ENCODE measurements around the gene IFIT5. TPM values are rescaled to one million over a fixed set of nuclear protein-coding genes. Genes with fewer than 3 reads are reported as not detected.

IFIT5 gene, protein sequence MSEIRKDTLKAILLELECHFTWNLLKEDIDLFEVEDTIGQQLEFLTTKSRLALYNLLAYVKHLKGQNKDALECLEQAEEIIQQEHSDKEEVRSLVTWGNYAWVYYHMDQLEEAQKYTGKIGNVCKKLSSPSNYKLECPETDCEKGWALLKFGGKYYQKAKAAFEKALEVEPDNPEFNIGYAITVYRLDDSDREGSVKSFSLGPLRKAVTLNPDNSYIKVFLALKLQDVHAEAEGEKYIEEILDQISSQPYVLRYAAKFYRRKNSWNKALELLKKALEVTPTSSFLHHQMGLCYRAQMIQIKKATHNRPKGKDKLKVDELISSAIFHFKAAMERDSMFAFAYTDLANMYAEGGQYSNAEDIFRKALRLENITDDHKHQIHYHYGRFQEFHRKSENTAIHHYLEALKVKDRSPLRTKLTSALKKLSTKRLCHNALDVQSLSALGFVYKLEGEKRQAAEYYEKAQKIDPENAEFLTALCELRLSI
- 5.9 TPM for polyA plus RNA-seq (2013, experiment 1 of 2)
- 6.4 TPM for polyA plus RNA-seq (2013, experiment 2 of 2)

GRCh38 chr10:89414146-89414878 is at the start of gene IFIT5:
TSS of gene IFIT5 (plus strand) at chr10:89414568. CDS start at chr10:89414799, 231 bp downstream.
- Histone ChIP-seq H3K4me3 (ENCODE audit: extremely low read depth, insufficient read depth, low read length, poor library complexity, severe bottlenecking) (peak within 1 kb of the TSS; percentile 69), H3K36me3 (ENCODE audit: control insufficient read depth, insufficient read depth, low read length) (peaks cover 7% of the 10 kb centered on the region), H3K4me1 (ENCODE audit: control insufficient read depth, insufficient read depth, low read length, poor library complexity, severe bottlenecking) (no peaks in the 10 kb centered on the region), H3K9me3 (ENCODE audit: control insufficient read depth, low read length) (no peaks in the 10 kb centered on the region), H3K27ac (ENCODE audit: low read depth, low read length, severe bottlenecking) (peak within 1 kb of the TSS; percentile 26)
- WGBS, 2 experiments (ENCODE audit: insufficient coverage in 2 of 2) = 2 to 3% methylated on average over 25 to 39 of the region's 48 CpGs

DNA sequence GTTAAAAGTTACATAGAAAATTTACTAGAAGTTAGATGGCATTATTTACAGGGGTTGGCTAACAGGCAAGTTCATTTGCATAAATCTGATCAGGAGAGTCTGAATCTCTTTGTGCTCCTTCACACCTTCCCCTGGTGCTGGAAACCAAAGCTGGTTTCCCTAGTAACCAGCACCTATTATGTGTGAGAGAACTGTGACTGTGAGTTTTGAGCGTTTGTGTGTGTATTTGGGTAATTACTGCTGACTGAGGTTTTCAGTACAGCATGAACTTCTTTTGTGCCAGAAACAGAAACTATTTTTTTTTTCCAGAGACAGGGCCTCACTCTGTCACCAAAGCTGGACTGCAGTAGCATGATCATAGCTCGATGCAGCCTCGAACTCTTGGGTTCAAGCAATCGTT is 46.8 kb upstream of the IFIT5 start:
- H3K9me3 ChIP-seq (ENCODE audit: control insufficient read depth, low read length) = no peaks in the 10 kb centered on the region
- WGBS, 2 experiments (ENCODE audit: insufficient coverage in 2 of 2) = 68 to 84% methylated on average over 4 of the region's 4 CpGs
- H3K4me3 ChIP-seq (ENCODE audit: extremely low read depth, insufficient read depth, low read length, poor library complexity, severe bottlenecking) = no peak overlapping the region
- peaks cover 3% of the 10 kb centered on the region for H3K4me1 ChIP-seq (ENCODE audit: control insufficient read depth, insufficient read depth, low read length, poor library complexity, severe bottlenecking)
- H3K36me3 ChIP-seq (ENCODE audit: control insufficient read depth, insufficient read depth, low read length) = no peaks in the 10 kb centered on the region
- peak overlapping the region; percentile 36 for H3K27ac ChIP-seq (ENCODE audit: low read depth, low read length, severe bottlenecking)

DNA sequence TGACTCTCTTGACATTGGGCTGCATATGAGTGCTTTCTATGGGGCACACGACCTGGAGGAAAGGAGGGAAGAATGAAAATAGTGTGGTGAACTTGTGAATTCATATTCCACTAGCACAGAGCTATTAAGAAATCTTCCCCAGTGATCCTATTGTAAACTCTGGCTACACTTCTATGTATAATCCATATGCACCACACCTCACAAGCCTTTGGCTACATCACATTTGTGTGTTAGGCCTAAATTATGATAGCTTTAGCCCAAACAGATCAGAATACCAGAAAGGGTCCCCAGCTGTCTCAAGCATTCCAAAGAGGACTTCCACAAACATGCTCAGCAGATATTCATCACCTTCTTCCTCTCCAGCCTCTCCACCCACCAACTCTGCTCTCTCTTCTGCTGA is 46.2 kb upstream of the IFIT5 start:
- Histone ChIP-seq H3K9me3 (ENCODE audit: control insufficient read depth, low read length) (no peaks in the 10 kb centered on the region), H3K4me1 (ENCODE audit: control insufficient read depth, insufficient read depth, low read length, poor library complexity, severe bottlenecking) (no peaks in the 10 kb centered on the region), H3K4me3 (ENCODE audit: extremely low read depth, insufficient read depth, low read length, poor library complexity, severe bottlenecking) (no peak overlapping the region), H3K27ac (ENCODE audit: low read depth, low read length, severe bottlenecking) (no peak overlapping the region), H3K36me3 (ENCODE audit: control insufficient read depth, insufficient read depth, low read length) (no peaks in the 10 kb centered on the region)
- WGBS, 2 experiments (ENCODE audit: insufficient coverage in 2 of 2) = no CpG with 5 or more reads among the region's 1 CpG

- Histone ChIP-seq H3K4me3 (ENCODE audit: extremely low read depth, insufficient read depth, low read length, poor library complexity, severe bottlenecking) (no peak overlapping the region), H3K27ac (ENCODE audit: low read depth, low read length, severe bottlenecking) (no peak overlapping the region), H3K9me3 (ENCODE audit: control insufficient read depth, low read length) (no peaks in the 10 kb centered on the region), H3K36me3 (ENCODE audit: control insufficient read depth, insufficient read depth, low read length) (no peaks in the 10 kb centered on the region), H3K4me1 (ENCODE audit: control insufficient read depth, insufficient read depth, low read length, poor library complexity, severe bottlenecking) (no peaks in the 10 kb centered on the region)
- 58 to 100% methylated on average over 1 to 2 of the region's 5 CpGs for WGBS, 2 experiments (ENCODE audit: insufficient coverage in 2 of 2)
These were observed 44.9 kb upstream of the IFIT5 start for GRCh38 chr10:89369156-89370105.

- no peak overlapping the region for H3K4me3 ChIP-seq (ENCODE audit: extremely low read depth, insufficient read depth, low read length, poor library complexity, severe bottlenecking)
- H3K9me3 ChIP-seq (ENCODE audit: control insufficient read depth, low read length) = no peaks in the 10 kb centered on the region
- no peaks in the 10 kb centered on the region for H3K4me1 ChIP-seq (ENCODE audit: control insufficient read depth, insufficient read depth, low read length, poor library complexity, severe bottlenecking)
- no peak overlapping the region for H3K27ac ChIP-seq (ENCODE audit: low read depth, low read length, severe bottlenecking)
- H3K36me3 ChIP-seq (ENCODE audit: control insufficient read depth, insufficient read depth, low read length) = no peaks in the 10 kb centered on the region
These were observed 43.3 kb upstream of the IFIT5 start for GRCh38 chr10:89371079-89371478.

- no peak overlapping the region for H3K4me3 ChIP-seq (ENCODE audit: extremely low read depth, insufficient read depth, low read length, poor library complexity, severe bottlenecking)
- no peak overlapping the region for H3K27ac ChIP-seq (ENCODE audit: low read depth, low read length, severe bottlenecking)
- no peaks in the 10 kb centered on the region for H3K9me3 ChIP-seq (ENCODE audit: control insufficient read depth, low read length)
- H3K36me3 ChIP-seq (ENCODE audit: control insufficient read depth, insufficient read depth, low read length) = no peaks in the 10 kb centered on the region
- H3K4me1 ChIP-seq (ENCODE audit: control insufficient read depth, insufficient read depth, low read length, poor library complexity, severe bottlenecking) = no peaks in the 10 kb centered on the region
- WGBS, 2 experiments (ENCODE audit: insufficient coverage in 2 of 2) = 100% methylated on average over 3 of the region's 3 CpGs
These were observed 42.4 kb upstream of the IFIT5 start for GRCh38 chr10:89371987-89372386.

DNA sequence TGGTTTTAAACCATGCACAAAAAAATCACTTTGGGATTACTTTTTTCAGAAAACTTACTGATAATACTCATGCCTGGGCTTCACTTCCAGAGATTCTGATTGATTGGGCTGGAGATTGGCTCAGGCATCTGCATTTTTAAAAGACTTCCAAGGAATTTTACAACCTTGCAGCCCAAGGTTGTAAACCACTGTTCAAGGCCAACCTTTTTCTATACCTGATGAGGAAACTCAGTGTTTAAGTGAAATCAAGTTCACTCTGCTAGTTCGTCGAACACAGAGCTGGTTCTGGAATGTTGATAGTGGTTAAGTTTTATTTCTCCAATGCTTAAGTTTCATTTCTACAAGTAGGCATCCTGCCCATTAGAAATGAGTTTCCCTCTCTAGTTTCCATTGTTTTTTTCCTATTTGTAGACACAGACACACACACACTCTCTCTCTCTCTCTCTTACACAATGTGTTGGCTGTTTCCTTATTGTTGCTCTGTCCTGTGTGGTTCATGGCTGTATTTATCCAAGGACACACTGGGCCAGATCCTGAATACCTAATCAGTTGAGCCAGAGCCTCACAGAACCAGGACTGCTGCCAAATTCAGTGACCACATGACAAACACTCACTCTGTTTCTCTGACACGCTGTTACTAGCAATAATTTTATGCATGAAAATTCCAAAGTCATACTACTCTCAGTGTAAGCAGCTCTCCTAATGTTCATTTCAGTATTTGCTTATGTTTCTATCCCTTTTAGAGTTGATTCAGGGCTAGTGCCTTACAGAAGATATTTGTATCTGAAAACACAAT is 40.3 kb upstream of the IFIT5 start:
- no peak overlapping the region for H3K27ac ChIP-seq (ENCODE audit: low read depth, low read length, severe bottlenecking)
- H3K36me3 ChIP-seq (ENCODE audit: control insufficient read depth, insufficient read depth, low read length) = no peaks in the 10 kb centered on the region
- H3K9me3 ChIP-seq (ENCODE audit: control insufficient read depth, low read length) = no peaks in the 10 kb centered on the region
- no peak overlapping the region for H3K4me3 ChIP-seq (ENCODE audit: extremely low read depth, insufficient read depth, low read length, poor library complexity, severe bottlenecking)
- no peaks in the 10 kb centered on the region for H3K4me1 ChIP-seq (ENCODE audit: control insufficient read depth, insufficient read depth, low read length, poor library complexity, severe bottlenecking)
- WGBS, 2 experiments (ENCODE audit: insufficient coverage in 2 of 2) = 80 to 100% methylated on average over 1 of the region's 3 CpGs

DNA sequence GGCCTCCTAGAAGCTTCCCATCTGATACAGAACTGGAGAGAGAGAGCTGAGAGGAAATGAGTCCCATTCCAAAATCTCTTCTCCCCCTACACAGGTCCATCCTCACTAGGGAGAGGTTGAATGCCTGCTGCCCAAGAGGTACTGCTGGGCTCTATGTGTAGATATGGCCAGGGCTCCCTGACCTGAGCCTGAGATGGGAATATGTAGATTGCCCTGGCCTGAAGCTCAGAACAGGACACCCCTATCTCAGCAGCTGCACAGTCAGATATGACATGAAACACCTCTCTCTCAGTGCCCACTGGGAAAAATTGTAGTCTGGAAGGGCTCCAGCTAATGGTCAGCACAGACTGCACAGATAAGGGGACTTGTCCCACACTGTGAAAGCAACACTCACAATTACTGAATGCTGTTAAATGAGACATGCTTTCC is 39.6 kb upstream of the IFIT5 start:
- H3K27ac ChIP-seq (ENCODE audit: low read depth, low read length, severe bottlenecking) = no peak overlapping the region
- H3K4me3 ChIP-seq (ENCODE audit: extremely low read depth, insufficient read depth, low read length, poor library complexity, severe bottlenecking) = no peak overlapping the region
- no peaks in the 10 kb centered on the region for H3K9me3 ChIP-seq (ENCODE audit: control insufficient read depth, low read length)
- no peaks in the 10 kb centered on the region for H3K36me3 ChIP-seq (ENCODE audit: control insufficient read depth, insufficient read depth, low read length)
- H3K4me1 ChIP-seq (ENCODE audit: control insufficient read depth, insufficient read depth, low read length, poor library complexity, severe bottlenecking) = no peaks in the 10 kb centered on the region

- H3K27ac ChIP-seq (ENCODE audit: low read depth, low read length, severe bottlenecking) = no peak within 1 kb of the TSS
- no peaks in the 10 kb centered on the region for H3K9me3 ChIP-seq (ENCODE audit: control insufficient read depth, low read length)
- H3K4me1 ChIP-seq (ENCODE audit: control insufficient read depth, insufficient read depth, low read length, poor library complexity, severe bottlenecking) = no peaks in the 10 kb centered on the region
- no peaks in the 10 kb centered on the region for H3K36me3 ChIP-seq (ENCODE audit: control insufficient read depth, insufficient read depth, low read length)
- 85 to 95% methylated on average over 4 to 5 of the region's 5 CpGs for WGBS, 2 experiments (ENCODE audit: insufficient coverage in 2 of 2)
- no peak within 1 kb of the TSS for H3K4me3 ChIP-seq (ENCODE audit: extremely low read depth, insufficient read depth, low read length, poor library complexity, severe bottlenecking)
These were observed 36.4 kb upstream of the IFIT5 start, which contains the start of gene IFIT1B for GRCh38 chr10:89377705-89378637. TSS of gene IFIT1B (plus strand) at chr10:89378056. CDS start at chr10:89378136, 80 bp downstream.

All from mesodermal cell (in vitro differentiated cells).